Suprapubic skin (tissue), 4 donors: ENCODE results near the gene MYOC. TPM values are rescaled to one million over a fixed set of nuclear protein-coding genes. Genes with fewer than 3 reads are reported as not detected.
"Not testable (repeated sequence)": the region's sequence is repeated elsewhere in the genome, so short reads cannot be mapped to it uniquely, and the experiment has no call there.

Experiments
- DNase-seq, 2 donors: peaks; one replicate each; pipeline ENCODE4 v3.0.0-alpha.2; 2019; ENCODE audit warnings: low spot score in 2 of 2
- H3K27ac ChIP-seq: fragments of 200-600 bp; sonication (generic); one replicate; pipeline ENCODE4 v1.5.1; 2019
- H3K27me3 ChIP-seq: fragments of 200-600 bp; sonication (generic); one replicate; pipeline ENCODE4 v1.5.1; 2019
- H3K36me3 ChIP-seq: fragments of 200-600 bp; sonication (generic); one replicate; pipeline ENCODE4 v1.5.1; 2019
- H3K4me1 ChIP-seq: fragments of 200-600 bp; sonication (generic); one replicate; pipeline ENCODE4 v1.5.1; 2019
- H3K4me3 ChIP-seq: fragments of 200-600 bp; sonication (generic); one replicate; pipeline ENCODE4 v1.5.1; 2019; ENCODE audit warnings: mild to moderate bottlenecking
- H3K9me3 ChIP-seq: fragments of 200-600 bp; sonication (generic); one replicate; pipeline ENCODE4 v1.5.1; 2019
- CTCF ChIP-seq, 2 donors: fragments of 200-600 bp in 1 of 2; fragments of 450-650 bp in 1 of 2; sonication (generic) in 1 of 2; IDR thresholded peaks; one replicate each; pipeline ENCODE4 v1.5.1; 2016 to 2019; ENCODE audit warnings: antibody characterized with exemption in 2 of 2, mild to moderate bottlenecking in 1 of 2, moderate library complexity in 1 of 2
- EP300 ChIP-seq: sonication (generic); formaldehyde crosslinking; IDR thresholded peaks from one replicate; pipeline ENCODE4 v1.6.1; 2017; ENCODE audit warnings: antibody characterized with exemption
- POLR2A ChIP-seq, 2 donors: fragments of 450-650 bp; IDR thresholded peaks; one replicate each; pipeline ENCODE4 v1.6.1; 2017; ENCODE audit warnings: antibody characterized with exemption in 2 of 2, mild to moderate bottlenecking in 2 of 2, moderate library complexity in 2 of 2
- POLR2AphosphoS5 ChIP-seq, 3 donors: sonication (generic); formaldehyde crosslinking; IDR thresholded peaks; one replicate each; pipeline ENCODE4 v1.6.1; 2017; ENCODE audit warnings: antibody characterized with exemption in 3 of 3
- WGBS: methylation state at CpG from one replicate; pipeline ENCODE4 v1.1.5; 2018; 5-methylcytosine and 5-hydroxymethylcytosine counted together
- total RNA-seq, 4 donors: library from RNA; depleted of rRNA; stranded (reverse); fragments of >200 nt; gene quantifications; one replicate each; pipeline ENCODE4 v1.1.0, GENCODE V29; 2016

MYOC gene
- total RNA-seq, result 1 to 10 TPM in 2 of 4 donors, under 1 TPM in 2; 0.34 to 3.1 (median 1.2) TPM

DNA sequence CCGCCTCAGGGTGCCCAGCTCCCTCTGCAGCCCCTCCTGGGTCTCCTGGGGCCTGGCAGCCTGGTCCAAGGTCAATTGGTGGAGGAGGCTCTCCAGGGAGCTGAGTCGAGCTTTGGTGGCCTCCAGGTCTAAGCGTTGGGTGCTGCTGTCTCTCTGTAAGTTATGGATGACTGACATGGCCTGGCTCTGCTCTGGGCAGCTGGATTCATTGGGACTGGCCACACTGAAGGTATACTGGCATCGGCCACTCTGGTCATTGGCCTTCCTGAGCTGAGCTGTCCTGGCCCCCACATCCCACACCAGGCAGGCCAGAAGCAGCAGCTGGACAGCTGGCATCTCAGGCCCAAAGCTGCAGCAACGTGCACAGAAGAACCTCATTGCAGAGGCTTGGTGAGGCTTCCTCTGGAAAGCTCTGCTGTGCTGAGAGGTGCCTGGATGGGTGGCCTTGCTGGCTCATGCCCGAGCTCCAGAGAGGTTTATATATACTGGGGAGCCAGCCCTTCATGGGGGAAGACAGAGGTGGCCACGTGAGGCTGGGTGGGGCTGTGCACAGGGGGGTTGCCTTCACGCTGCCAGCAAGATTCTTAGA is at the start of gene MYOC:
Gene MYOC, minus strand, starts transcription at position 455 of the 589 bp plus-strand sequence. Its CDS starts 77 bp downstream, at position 378.
- no peak for TF ChIP-seq CTCF (IDR thresholded peaks at IDR 0.05)
- no peak for TF ChIP-seq EP300
- no peak for TF ChIP-seq POLR2A (IDR thresholded peaks at IDR 0.05)
- TF ChIP-seq POLR2AphosphoS5 (IDR thresholded peaks at IDR 0.05), result no peak
- Histone ChIP-seq H3K9me3 (no peaks in the 10 kb centered on the region), H3K27ac (no peak within 1 kb of the TSS), H3K4me1 (peaks cover 18% of the 10 kb centered on the region), H3K36me3 (no peaks in the 10 kb centered on the region), H3K4me3 (no peak within 1 kb of the TSS), H3K27me3 (no peaks in the 10 kb centered on the region)
- 78% methylated on average over 6 of the region's 8 CpGs for WGBS
- peak in 1 of 2 donors; percentile 58 for DNase-seq

DNA sequence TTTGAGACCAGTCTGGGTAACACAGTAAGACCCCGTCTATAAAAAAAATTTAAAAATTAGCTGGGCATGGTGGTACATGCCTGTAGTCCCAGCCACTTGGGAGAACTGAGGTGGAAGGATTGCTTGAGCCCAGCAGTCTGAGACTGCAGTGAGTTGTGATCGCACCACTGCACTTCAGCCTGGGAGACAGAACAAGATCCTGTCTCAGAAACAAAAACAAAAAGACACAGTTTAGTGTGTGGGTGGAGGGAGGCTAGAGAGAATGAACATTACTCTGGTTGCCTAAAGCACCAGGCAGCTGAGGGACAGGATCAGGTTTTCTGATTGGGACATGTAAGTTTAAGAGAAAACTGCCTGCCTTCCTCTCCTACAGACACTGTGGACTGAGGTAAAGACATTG is 47.0 kb upstream of the MYOC start:
- WGBS, result 82% methylated on average over 2 of the region's 2 CpGs
- Histone ChIP-seq H3K36me3 (peaks cover 20% of the 10 kb centered on the region), H3K27me3 (no peaks in the 10 kb centered on the region), H3K4me1 (no peaks in the 10 kb centered on the region), H3K9me3 (no peaks in the 10 kb centered on the region), H3K27ac (no peak overlapping the region), H3K4me3 (no peak overlapping the region)
- no peak for DNase-seq
- no peak for TF ChIP-seq POLR2A (IDR thresholded peaks at IDR 0.05)
- no peak for TF ChIP-seq CTCF (IDR thresholded peaks at IDR 0.05)
- TF ChIP-seq EP300, result no peak
- TF ChIP-seq POLR2AphosphoS5 (IDR thresholded peaks at IDR 0.05), result no peak

DNA sequence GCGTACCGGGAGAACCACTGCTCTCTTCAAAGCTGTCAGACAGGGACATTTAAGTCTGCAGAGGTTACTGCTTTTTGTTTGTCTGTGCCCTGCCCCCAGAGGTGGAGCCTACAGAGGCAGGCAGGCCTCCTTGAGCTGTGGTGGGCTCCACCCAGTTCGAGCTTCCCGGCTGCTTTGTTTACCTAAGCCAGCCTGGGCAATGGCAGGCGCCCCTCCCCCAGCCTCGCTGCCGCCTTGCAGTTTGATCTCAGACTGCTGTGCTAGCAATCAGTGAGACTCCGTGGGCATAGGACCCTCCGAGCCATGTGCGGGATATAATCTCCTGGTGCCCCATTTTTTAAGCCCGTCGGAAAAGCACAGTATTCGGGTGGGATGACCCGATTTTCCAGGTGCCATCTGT is 43.3 kb upstream of the MYOC start:
- H3K4me3 ChIP-seq, H3K9me3 ChIP-seq, DNase-seq, H3K36me3 ChIP-seq, H3K27me3 ChIP-seq, H3K27ac ChIP-seq, H3K4me1 ChIP-seq: not testable (repeated sequence)
- 94% methylated on average over 9 of the region's 14 CpGs for WGBS

DNA sequence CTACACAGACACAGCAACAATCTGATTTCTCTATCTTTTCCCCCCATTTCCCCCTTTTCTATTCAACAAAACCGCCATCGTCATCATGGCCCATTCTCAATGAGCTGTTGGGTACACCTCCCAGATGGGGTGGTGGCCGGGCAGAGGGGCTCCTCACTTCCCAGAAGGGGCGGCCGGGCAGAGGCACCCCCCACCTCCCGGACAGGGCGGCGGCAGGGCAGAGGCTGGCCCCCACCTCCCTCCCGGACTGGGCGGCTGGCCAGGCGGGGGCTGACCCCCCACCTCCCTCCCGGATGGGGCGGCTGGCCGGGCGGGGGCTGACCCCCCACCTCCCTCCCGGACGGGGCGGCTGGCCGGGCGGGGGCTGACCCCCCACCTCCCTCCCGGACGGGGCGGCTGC is 41.1 kb upstream of the MYOC start:
- H3K4me1 ChIP-seq, H3K27ac ChIP-seq, H3K4me3 ChIP-seq, DNase-seq, H3K36me3 ChIP-seq, H3K9me3 ChIP-seq, H3K27me3 ChIP-seq: not testable (repeated sequence)
- 97% methylated on average over 11 of the region's 23 CpGs for WGBS

DNA sequence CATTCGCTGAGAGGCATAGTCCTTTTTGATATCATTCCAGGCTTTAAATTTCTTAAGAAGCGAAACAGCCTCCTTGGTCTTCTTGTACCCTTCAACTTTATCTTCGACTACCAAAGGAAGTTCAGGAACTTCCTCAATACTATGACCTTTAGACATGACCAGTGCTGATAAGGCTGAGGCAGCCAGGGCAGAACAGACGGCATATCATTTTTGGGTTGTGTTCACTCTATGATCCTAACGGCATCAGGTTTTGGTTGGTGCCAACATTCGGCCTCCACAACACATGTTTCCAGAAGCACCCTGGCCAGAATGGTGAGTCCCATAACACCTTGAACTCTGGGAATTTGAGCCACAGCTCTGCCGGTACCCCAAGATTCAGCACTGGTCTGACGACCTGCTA is 31.4 kb upstream of the MYOC start:
- no peaks in the 10 kb centered on the region for H3K36me3 ChIP-seq
- no peak overlapping the region for H3K27ac ChIP-seq
- no peak for TF ChIP-seq POLR2AphosphoS5 (IDR thresholded peaks at IDR 0.05)
- H3K27me3 ChIP-seq, result no peaks in the 10 kb centered on the region
- H3K9me3 ChIP-seq, result no peaks in the 10 kb centered on the region
- no peak for DNase-seq
- no peak overlapping the region for H3K4me3 ChIP-seq
- H3K4me1 ChIP-seq, result no peaks in the 10 kb centered on the region
- 66% methylated on average over 8 of the region's 8 CpGs for WGBS

- peaks cover 1% of the 10 kb centered on the region for H3K4me1 ChIP-seq
- no peaks in the 10 kb centered on the region for H3K27me3 ChIP-seq
- no peak for DNase-seq
- WGBS, result 95% methylated on average over 3 of the region's 3 CpGs
- H3K27ac ChIP-seq, result no peak overlapping the region
- TF ChIP-seq CTCF (IDR thresholded peaks at IDR 0.05) (no peak), EP300 (no peak), POLR2A (IDR thresholded peaks at IDR 0.05) (no peak), POLR2AphosphoS5 (IDR thresholded peaks at IDR 0.05) (no peak)
- no peak overlapping the region for H3K4me3 ChIP-seq
- no peaks in the 10 kb centered on the region for H3K36me3 ChIP-seq
- H3K9me3 ChIP-seq, result no peaks in the 10 kb centered on the region
These were observed 27.9 kb upstream of the MYOC start for GRCh38 chr1:171680339-171680738.

DNA sequence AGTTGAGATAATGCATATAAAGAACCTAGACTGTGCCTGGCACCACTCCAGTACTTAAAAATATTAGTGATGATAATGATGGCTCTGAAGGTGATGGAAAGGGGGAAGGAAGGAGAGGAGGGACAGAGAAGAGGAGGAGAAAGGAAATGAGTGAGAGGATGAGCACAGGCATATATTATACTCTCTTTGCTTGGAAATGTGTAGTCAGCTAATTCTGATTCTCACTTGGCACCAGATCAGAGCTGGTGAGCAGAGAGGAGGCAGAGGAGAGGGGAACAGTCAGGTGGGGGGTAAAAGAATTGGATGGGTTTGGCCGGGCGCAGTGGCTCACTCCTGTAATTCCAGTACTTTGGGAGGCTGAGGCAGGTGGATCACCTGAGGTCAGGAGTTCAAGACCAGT is 24.3 kb upstream of the MYOC start:
- TF ChIP-seq POLR2A (IDR thresholded peaks at IDR 0.05), result no peak
- no peak for TF ChIP-seq POLR2AphosphoS5 (IDR thresholded peaks at IDR 0.05)
- no peak for TF ChIP-seq CTCF (IDR thresholded peaks at IDR 0.05)
- Histone ChIP-seq H3K27me3 (no peaks in the 10 kb centered on the region), H3K4me3 (no peak overlapping the region), H3K9me3 (no peaks in the 10 kb centered on the region), H3K27ac (no peak overlapping the region), H3K36me3 (no peaks in the 10 kb centered on the region), H3K4me1 (peaks cover 6% of the 10 kb centered on the region)
- 85% methylated on average over 2 of the region's 2 CpGs for WGBS
- no peak for DNase-seq
